Amniotic stem cell (primary cell): ENCODE results near the gene SLC22A12.
"Not testable (repeated sequence)": the region's sequence is repeated elsewhere in the genome, so short reads cannot be mapped to it uniquely, and the experiment has no call there.

Source experiments
- DNase-seq: peaks from one replicate; lab custom pipeline; 2025; lab: John Stamatoyannopoulos, UW

Gene SLC22A12

DNA sequence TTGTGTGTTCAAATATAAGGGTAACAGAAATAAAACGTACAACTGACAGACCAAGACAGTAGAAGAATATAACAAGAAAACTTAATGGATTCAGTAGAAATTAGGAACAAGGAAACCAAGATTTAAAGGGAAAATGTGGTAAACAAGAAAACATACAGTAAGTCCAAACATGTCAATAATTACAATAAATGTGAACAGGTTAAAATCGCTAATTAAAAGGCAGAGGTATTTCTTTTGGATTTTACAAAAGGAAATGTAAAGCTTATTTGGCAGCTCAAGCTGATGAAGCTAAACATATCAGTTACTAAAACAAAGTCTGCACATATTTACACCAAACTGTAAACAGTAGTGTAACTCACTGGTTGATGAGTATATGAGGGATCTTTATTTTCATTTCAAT is 2.3 kb upstream of the SLC22A12 start:
- no peak for DNase-seq

GRCh38 chr11:64591257-64592233 is 525 bp downstream of the SLC22A12 start:
- no peak for DNase-seq

DNA sequence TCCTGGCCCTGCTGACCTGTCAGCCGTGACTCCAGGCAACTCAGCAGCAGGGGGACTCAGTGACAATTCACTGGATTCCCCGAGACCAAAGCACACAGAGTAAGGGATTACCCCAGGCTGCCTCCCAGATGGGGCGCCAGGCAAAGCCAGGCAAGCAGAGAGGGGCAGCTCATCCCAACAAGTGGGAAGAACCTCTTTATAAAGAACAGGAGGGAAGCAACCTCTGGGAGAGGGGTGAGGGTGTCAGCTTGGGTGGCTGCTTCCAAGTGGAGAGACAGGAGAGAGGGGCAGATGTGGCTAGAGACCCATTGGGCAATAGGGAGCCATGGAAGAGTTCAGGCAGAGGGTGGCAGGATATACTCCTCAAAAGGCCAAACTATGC is 1.2 kb downstream of the SLC22A12 start:
- no peak for DNase-seq

DNA sequence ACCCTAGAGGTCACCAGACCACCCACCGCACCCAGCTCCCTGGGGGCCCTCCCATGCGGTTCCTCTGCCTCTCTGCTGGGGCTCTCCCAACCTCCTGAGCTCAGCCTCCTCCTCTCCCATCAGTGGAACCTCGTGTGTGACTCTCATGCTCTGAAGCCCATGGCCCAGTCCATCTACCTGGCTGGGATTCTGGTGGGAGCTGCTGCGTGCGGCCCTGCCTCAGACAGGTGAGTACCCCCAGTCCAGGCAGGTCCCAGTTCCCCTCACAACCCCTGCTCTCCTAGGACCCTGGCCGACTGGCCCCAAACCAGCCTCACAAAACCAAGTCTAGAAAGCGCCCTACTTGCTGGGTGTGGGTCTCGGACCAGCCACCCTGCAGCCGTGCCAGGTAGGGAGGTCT is 1.6 kb downstream of the SLC22A12 start:
- no peak for DNase-seq

- DNase-seq, result no peak
Observed at GRCh38 chr11:64593156-64594105, 2.4 kb downstream of the SLC22A12 start.

DNA sequence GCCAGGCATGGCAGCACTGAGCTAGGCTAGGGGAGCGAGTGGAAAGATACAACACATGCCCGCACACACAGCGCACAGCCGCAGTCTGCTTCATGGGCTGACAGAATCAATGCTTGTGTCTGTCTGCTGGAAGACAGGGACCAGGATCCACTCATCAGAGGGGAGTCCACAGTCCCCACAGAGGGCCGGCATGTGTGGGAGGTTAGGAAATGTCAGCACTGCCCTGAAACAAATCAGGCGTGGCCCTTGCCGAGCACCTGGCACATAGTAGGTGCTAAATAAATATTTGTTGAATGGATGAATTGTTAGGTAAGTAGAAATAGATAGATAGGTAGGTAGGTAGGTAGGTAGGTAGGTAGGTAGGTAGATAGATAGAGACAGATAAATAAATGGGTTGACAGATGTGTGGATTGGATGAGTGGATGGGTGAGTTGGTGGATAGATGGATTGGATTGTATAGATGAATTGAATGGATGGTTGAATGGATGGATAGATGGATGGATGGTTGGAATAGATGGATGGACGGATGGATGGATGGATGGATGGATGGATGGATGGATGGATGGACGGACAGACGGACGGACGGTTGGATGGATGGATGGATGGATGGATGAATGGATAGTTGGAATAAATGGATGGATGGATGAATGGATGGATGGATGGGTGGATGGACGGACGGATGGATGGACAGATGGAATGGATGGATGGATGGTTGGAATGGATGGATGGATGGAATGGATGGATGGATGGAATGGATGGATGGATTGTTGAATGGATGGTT is 3.3 kb downstream of the SLC22A12 start:
- DNase-seq, result no peak

- not testable (repeated sequence) for DNase-seq
Observed at GRCh38 chr11:64595922-64596321, 4.9 kb downstream of the SLC22A12 start.

DNA sequence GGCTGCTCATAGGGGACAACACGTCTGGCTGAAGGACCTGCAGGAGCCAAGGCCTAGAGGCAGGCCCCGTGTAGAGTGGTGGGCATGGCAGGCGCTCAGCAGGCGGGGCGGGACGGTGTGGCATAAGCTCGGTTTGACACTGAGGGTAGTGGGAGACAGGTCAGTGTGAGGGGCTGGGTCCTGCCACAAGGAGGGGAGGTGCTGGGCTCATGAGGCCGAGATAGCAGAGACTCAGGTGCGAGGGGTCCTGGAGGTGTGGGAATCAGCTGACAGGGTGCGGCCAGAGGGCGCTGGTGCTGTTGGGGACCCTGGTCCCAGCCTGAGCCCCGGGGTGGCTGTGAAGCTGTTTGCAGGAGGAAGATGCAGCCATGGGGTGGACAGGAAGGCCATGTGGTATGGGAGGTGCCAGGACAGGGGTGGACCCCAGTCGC is 6.7 kb downstream of the SLC22A12 start:
- no peak for DNase-seq

DNA sequence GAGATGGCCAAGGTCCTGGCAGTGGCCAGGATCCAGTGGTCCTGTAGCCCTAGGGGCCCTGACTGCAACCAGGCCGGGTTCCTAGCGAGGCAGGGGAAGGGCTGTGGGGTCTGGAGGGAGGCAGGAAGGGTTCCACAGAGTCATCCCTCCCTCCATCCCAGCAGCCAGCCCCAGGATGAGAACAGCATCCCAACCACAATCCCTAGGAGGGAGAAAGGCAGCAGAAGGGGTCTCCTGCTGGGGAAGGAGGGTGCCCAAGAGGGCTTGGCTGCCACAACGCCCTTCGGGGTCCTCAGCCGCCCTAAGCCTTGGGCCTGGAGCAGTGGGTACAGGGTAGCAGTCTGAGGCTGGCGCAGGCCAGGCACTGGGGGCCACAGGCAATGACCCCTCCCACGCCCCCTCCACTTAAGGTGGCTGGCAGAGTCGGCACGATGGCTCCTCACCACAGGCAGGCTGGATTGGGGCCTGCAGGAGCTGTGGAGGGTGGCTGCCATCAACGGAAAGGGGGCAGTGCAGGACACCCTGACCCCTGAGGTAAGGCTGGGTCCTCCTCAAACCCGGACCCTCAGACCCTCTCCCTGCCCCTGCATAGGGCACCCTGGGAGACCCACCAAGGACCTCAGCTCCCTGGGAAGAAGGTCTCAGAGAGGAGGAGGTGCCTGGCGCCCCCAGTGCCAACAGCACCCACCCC is 7.2 kb downstream of the SLC22A12 start:
- DNase-seq, result no peak

GRCh38 chr11:64598797-64599697 is 8.0 kb downstream of the SLC22A12 start:
- DNase-seq, result no peak

DNA sequence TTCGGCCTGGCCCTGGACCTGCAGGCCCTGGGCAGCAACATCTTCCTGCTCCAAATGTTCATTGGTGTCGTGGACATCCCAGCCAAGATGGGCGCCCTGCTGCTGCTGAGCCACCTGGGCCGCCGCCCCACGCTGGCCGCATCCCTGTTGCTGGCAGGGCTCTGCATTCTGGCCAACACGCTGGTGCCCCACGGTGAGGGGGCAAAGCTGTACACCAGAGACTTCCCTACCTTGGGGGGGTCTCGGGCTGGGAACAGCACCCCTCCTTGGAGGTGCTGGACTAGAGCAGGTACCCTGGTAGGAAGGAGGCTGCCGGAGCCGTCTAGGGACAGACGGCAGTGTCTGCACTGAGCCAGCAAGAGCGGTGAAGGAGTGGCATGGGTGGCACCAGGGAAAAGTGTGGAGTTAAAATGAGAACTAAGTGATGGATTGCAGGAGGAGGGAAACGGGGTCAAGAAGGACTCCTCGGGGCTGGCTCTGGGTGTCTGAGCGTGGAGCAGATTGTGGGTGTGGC is 8.7 kb downstream of the SLC22A12 start:
- DNase-seq, result no peak

GRCh38 chr11:64600281-64600992 is 9.4 kb downstream of the SLC22A12 start:
- DNase-seq, result no peak

DNA sequence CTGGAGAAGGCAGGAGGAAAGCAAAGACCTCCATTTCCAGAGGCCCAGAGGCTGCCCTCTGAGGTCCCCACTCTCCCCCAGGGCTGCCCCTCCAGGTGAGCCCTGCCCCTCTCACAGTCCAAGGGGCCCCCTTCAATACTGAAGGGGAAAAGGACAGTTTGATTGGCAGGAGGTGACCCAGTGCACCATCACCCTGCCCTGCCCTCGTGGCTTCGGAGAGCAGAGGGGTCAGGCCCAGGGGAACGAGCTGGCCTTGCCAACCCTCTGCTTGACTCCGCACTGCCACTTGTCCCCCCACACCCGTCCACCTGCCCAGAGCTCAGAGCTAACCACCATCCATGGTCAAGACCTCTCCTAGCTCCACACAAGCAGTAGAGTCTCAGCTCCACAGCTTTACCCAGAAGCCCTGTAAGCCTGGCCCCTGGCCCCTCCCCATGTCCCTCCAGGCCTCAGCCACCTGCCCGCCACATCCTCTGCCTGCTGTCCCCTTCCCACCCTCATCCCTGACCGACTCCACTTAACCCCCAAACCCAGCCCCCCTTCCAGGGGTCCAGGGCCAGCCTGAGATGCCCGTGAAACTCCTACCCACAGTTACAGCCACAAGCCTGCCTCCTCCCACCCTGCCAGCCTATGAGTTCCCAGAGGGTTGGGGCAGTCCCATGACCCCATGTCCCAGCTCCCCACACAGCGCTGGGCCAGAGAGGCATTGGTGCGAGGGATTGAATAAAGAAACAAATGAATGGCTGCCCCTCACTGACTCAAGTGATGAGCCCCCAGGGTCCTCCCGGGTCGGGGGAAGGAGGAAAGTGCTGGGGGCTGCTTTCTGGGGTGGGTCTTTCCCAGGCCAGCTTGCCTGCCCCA is 10.8 kb downstream of the SLC22A12 start:
- no peak for DNase-seq

- no peak for DNase-seq
Observed at GRCh38 chr11:64602466-64603070, 11.5 kb downstream of the SLC22A12 start.

- no peak for DNase-seq
Observed at GRCh38 chr11:64603411-64604110, 12.5 kb downstream of the SLC22A12 start.

- no peak for DNase-seq
Observed at GRCh38 chr11:64604458-64605243, 13.6 kb downstream of the SLC22A12 start.

DNA sequence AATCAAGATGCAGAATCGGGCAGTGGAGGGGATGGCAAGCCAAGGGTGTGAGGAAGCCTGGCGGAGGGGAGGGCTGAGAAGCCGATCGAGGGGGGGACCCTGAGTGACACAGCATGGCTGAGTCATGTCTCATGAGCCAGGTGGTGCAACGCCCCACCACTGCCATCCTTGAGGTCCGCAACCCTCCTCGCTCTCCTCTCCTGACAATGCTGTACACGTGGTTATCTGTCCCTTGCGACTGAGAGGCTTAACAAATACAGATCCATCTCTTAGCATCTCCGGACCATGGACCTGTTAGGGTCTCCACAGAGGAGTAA is 14.2 kb downstream of the SLC22A12 start:
- DNase-seq, result no peak
